Right renal pelvis (tissue), 4 donors: Measurements from ENCODE around the gene UBE4B. TPM values are rescaled to one million over a fixed set of nuclear protein-coding genes. Genes with fewer than 3 reads are reported as not detected.

ENCODE experiments used
- polyA plus RNA-seq, 4 donors: library from polyadenylated mRNA; unstranded; fragments of 120-200 nt; gene quantifications; one replicate each; pipeline ENCODE4 v1.2.1, GENCODE V29; 2013; ENCODE audit not compliant: insufficient read length in 4 of 4

The UBE4B gene
- polyA plus RNA-seq, 4 donors = 49.1 to 57.9 (median 50.8) TPM

Other genes starting within 250 kb of the UBE4B start
- gene CLSTN1, start 209.0 kb upstream of the UBE4B start, polyA plus RNA-seq = 100 to 1,000 TPM; 141 to 170 (median 147) TPM
- 10 to 100 TPM; 30.7 to 36.5 (median 34.8) TPM for gene CTNNBIP1, start 122.7 kb upstream of the UBE4B start, polyA plus RNA-seq
- 10 to 100 TPM; 60.1 to 74.9 (median 74.1) TPM for gene LZIC, start 89.6 kb upstream of the UBE4B start, polyA plus RNA-seq
- 10 to 100 TPM; 19.3 to 23.3 (median 21.6) TPM for gene NMNAT1, start 89.5 kb upstream of the UBE4B start, polyA plus RNA-seq
- 10 to 100 TPM; 21.0 to 35.6 (median 33.6) TPM for gene RBP7, start 35.7 kb upstream of the UBE4B start, polyA plus RNA-seq
- 10 to 100 TPM; 42.0 to 49.1 (median 43.1) TPM for gene KIF1B, start 177.6 kb downstream of the UBE4B start, polyA plus RNA-seq